Activated CD4-positive, alpha-beta T cell treated with anti-CD3 and anti-CD28 coated beads for 4 hours (primary cell): Measurements from ENCODE around the gene CXorf49B.
"Not testable (repeated sequence)": the region's sequence is repeated elsewhere in the genome, so short reads cannot be mapped to it uniquely, and the experiment has no call there.

Experiments
- DNase-seq, 2 donors: peaks; one replicate each; pipeline ENCODE4 v3.0.0-alpha.2; 2020

CXorf49B gene

GRCh38 chrX:71763049-71763448 is at the start of gene CXorf49B:
CXorf49B (plus strand) TSS chrX:71763349; CDS start chrX:71763424, 75 bp downstream.
- not testable (repeated sequence) for DNase-seq

DNA sequence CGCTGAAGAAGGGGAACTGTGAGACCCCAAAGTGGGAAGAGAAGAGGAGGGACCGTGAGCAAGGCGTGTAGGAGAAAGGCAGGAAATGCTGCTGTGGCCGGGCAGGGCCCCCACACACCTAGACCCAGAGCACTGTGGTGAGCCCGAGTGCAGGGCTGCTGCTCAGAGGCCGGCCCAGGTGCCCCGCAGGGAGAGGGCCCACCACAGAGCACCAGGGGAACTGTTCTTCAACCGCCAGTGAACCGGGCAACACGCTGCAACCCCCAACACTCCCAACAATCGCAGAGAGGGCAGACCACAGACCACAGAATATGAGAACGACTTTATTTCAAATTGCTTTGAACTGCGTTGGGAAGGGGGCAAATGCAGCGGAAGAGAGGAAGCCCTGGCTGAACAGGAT is 49.1 kb upstream of the CXorf49B start:
- DNase-seq: not testable (repeated sequence)

DNA sequence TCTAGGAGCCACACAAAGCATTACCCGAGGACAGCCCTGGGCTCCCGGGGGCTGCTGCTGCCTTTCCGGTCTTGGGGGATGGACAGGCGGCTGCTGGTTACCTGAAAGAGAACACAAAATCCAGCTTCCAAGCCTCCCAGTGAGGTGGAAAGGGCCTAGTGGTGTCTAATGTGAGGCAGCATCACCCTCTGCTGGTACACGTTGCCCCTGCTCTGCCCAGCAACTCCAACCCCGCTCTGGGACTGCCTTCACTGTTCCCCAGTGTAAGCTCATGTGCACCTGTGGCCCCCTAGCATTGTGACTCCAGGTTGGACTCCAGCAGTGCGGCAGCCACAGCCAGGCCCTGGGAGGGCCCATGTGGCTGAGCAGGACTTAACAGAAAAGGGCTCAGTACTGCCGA is 47.6 kb upstream of the CXorf49B start:
- not testable (repeated sequence) for DNase-seq

DNA sequence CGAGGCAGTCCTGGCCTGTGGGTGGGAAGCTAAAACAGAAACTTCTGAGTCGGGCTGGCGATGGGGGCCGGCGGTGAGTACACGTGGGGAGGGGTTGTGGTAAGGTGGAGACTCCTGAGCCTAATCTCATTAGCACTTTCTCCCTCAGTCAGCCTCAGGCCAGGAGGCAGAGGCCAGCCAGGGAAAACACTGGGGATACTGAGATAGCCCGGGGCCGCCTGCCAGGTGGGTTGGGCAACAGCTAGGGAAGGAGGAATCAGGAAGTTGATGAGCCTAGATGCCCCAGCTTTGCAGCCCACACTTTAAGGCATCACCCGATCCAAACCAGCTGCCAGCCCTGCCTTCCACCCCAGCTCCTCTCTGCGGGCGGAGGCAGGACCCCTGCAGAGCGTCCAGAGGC is 46.8 kb upstream of the CXorf49B start:
- DNase-seq: not testable (repeated sequence)

GRCh38 chrX:71718185-71718584 is 45.0 kb upstream of the CXorf49B start, which contains the start of gene CXorf49:
CXorf49 (minus strand) TSS chrX:71718285; CDS start chrX:71718151, 134 bp downstream.
- DNase-seq: not testable (repeated sequence)

DNA sequence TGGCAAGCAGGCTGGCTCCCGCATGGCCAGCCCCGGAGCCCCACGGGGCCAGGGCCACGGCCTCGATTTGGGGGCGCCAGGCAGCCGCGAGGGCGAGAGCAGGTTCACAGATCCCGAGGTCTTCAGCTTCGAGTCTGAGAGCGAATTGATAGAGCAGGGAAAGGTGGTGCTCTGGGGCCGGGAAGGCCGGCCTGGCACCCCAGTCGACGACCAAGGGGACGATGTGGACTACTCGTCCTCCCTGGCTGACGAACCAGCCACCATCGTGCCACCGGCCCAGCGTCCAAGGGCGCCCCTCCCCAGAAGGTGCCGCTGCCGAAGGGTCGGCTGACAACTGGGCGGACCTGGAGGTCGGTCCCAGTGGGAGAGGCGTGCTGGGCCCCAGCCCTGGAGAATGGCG is 44.0 kb upstream of the CXorf49B start:
- DNase-seq: not testable (repeated sequence)

DNA sequence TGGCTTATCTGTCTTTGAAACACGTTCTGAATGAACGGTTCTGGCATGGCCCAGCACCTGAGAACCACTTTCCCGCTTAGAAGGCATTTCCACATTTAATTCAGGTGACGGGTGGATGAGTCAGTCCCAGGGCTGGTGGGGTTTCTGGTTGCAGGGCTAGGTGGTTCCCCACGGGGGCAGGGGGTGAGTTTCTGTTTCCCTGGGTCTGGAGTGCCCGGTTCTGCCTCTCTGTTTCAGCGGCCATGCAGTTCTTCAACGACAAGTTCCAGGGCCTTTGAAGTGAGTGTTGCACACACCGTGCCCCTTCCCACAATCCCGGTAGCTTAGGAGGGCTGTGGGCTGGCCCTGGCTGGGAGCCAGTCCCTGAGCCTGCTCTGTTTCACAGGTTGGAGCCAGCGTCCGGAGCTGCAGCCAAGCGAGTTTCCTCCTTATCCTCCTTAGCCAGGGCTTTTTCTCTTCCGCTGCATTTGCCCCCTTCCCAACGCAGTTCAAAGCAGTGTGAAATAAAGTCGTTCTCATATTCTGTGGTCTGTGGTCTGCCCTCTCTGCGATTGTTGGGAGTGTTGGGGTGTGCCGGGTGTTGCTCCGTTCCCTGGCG is 42.8 kb upstream of the CXorf49B start:
- DNase-seq: not testable (repeated sequence)

DNA sequence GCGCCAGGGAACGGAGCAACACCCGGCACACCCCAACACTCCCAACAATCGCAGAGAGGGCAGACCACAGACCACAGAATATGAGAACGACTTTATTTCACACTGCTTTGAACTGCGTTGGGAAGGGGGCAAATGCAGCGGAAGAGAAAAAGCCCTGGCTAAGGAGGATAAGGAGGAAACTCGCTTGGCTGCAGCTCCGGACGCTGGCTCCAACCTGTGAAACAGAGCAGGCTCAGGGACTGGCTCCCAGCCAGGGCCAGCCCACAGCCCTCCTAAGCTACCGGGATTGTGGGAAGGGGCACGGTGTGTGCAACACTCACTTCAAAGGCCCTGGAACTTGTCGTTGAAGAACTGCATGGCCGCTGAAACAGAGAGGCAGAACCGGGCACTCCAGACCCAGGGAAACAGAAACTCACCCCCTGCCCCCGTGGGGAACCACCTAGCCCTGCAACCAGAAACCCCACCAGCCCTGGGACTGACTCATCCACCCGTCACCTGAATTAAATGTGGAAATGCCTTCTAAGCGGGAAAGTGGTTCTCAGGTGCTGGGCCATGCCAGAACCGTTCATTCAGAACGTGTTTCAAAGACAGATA is 2.4 kb upstream of the CXorf49B start:
- DNase-seq: not testable (repeated sequence)

GRCh38 chrX:71764832-71765231 is 1.7 kb downstream of the CXorf49B start:
- not testable (repeated sequence) for DNase-seq

DNA sequence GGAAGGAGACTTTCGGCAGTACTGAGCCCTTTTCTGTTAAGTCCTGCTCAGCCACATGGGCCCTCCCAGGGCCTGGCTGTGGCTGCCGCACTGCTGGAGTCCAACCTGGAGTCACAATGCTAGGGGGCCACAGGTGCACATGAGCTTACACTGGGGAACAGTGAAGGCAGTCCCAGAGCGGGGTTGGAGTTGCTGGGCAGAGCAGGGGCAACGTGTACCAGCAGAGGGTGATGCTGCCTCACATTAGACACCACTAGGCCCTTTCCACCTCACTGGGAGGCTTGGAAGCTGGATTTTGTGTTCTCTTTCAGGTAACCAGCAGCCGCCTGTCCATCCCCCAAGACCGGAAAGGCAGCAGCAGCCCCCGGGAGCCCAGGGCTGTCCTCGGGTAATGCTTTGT is 2.5 kb downstream of the CXorf49B start:
- not testable (repeated sequence) for DNase-seq

DNA sequence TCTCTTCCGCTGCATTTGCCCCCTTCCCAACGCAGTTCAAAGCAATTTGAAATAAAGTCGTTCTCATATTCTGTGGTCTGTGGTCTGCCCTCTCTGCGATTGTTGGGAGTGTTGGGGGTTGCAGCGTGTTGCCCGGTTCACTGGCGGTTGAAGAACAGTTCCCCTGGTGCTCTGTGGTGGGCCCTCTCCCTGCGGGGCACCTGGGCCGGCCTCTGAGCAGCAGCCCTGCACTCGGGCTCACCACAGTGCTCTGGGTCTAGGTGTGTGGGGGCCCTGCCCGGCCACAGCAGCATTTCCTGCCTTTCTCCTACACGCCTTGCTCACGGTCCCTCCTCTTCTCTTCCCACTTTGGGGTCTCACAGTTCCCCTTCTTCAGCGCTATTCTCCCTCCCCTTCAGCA is 4.0 kb downstream of the CXorf49B start:
- DNase-seq: not testable (repeated sequence)

GRCh38 chrX:71778322-71778721 is 15.2 kb downstream of the CXorf49B start:
- not testable (repeated sequence) for DNase-seq

DNA sequence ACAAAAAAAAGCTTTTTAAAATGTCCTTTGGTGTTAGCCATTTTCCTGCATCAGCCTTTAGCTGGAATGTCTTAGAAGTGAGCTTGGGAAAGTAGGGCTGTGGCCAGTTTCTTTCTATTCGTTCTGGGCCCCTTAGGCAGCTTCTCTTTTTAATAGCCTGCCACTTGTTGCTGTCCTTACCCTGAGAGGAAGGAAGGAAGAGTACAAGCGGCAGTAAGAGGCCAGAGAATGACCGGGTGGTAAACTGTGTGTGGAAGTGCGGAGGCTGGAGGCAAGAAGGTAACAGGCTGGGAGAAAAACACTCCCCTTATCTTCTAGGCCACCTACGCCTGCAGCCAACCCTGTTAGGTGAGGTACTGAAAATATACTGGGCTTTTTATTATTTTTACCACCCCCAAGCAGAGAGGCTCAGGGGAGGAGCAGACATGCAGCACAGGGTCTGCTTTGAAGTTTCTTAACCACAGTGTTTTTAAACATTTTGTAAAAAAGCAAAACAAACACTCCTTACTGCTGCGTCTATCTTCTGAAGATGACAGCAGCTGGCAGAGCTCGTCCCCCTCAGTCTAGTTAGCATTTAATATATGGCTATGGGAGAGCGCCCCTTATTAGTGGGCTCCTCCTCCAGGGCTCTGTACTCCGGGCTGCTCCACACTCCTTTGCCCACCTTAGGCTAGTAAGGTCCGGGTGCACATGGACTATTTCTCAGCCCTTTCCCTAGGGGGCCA is 19.2 kb downstream of the CXorf49B start:
- DNase-seq: not testable (repeated sequence)

DNA sequence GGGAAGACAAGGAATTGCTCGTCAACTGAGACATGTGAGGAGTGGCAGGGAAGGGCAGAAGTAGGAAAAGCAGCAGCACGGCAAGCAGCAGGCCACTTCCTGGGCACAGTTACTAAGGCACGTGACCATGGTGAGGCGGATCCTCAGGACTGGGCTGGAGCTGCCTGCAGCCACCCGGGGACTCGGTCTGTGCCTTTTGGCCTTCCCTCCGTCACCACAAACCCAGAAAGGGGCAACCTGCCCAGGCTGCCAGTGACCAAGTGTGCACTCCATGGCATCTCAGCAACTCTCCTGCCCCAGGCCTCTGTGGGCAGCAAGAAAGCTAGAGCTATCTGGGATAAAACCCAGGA is 19.8 kb downstream of the CXorf49B start:
- not testable (repeated sequence) for DNase-seq

- not testable (repeated sequence) for DNase-seq
Measured at GRCh38 chrX:71783569-71784347, 20.6 kb downstream of the CXorf49B start.

- DNase-seq: not testable (repeated sequence)
Measured at GRCh38 chrX:71784348-71784983, 21.3 kb downstream of the CXorf49B start.

- not testable (repeated sequence) for DNase-seq
Measured at GRCh38 chrX:71806450-71806849, 43.3 kb downstream of the CXorf49B start.

DNA sequence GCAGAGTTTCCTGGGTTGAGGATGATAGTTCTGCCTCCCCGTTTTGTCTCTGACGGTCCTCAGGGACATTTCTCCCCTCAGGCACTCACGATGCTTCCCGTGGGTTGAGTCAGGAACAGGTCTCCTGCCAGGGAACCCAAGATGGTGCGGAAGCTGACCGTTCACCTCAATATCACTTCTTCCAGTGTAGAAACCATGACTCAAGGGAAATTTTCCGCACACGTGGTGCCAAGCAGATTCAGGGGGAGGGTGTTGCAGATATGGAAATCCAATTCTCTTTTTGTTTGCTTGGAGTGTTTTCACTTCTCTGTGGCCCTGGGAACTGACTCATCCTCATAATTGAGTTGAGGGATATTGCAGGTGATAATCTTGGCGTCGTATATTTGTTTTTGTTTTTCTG is 46.7 kb downstream of the CXorf49B start:
- DNase-seq: no peak

DNA sequence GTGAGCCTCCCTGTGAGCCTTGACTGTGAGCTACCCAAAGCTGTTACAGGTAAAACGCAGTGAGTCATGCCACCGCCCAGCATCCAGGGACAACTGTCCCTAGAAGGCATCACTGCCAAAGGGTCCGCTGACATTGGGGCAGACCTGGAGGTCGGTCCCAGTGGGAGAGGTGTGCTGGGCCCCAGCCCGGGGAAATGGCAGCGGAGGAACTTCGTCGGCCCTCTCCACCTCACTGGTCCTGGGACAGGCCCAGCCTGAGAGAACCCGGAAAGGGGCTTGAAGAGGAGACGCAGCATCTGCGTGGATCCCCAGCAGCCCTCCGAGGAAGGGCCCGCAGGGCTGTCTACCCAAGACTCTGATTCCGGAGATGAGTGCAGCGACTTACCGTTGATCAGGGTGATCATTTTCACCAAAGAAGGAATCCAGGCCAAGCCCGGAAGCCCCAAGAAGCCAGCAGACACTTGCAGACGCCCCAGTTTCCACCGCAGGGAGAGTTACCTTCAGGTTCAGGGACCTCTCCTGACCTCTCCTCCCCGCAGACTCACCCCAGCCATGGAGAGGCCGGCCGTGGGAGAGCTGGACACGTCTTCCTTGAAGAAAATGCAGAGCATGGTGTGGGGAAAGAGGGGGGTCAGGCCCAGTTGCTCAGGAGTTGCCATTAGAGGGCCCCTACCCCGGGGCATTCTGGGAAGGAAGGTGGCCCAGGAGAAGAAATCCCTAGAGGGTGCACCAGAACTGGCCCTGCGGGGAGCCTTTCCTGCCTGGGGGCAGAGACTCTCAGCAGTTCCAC is 51.2 kb downstream of the CXorf49B start:
- DNase-seq: no peak

GRCh38 chrX:71815121-71815905 is 52.2 kb downstream of the CXorf49B start:
- no peak for DNase-seq

- DNase-seq: no peak
Measured at GRCh38 chrX:71815906-71816156, 52.7 kb downstream of the CXorf49B start.
